ENCODE measurements around the gene ERGIC3.

ERGIC3 gene

DNA sequence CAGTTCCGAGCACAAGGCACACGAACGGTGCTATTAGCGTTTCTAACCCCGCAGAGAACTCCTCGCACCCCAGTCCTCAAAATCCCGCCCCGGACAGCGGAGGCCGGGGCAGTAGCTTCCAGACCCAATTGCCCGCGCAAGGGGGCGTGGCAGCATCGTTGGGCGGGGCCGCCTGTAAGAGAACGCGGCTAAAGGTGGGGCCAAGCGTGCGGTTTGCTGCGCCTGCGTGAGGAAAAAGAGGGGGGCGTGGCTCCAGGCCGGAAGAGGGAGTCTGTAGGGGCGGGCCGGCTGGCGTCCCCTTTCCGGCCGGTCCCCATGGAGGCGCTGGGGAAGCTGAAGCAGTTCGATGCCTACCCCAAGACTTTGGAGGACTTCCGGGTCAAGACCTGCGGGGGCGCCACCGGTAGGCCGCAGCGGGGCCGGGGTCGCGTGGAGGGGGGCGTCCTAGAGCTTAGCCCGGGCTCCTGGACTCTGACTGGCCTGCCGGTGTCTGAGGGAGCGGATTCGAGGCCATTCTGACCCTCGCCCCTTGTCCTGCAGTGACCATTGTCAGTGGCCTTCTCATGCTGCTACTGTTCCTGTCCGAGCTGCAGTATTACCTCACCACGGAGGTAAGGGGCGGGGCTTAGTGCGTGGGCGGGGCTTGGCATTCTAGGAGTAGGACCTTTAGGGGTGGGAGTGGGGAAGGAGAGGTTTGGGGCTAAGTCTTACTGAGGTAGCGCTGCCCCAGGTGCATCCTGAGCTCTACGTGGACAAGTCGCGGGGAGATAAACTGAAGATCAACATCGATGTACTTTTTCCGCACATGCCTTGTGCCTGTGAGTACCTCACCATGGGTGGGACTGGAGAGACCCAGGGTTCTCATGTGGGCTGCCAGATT, at the start of gene ERGIC3:
Gene ERGIC3 (plus strand): TSS at position 296 of the 880 bp plus-strand sequence. CDS start 20 bp downstream, at position 316.
- DNase-seq (peak; percentile 99), ATAC-seq (peak; percentile 97)
- Mint-ChIP-seq H3K4me3 (peak within 1 kb of the TSS; percentile 86), H3K36me3 (ENCODE audit: low read depth) (peaks cover 6% of the 10 kb centered on the region), H3K27ac (peak within 1 kb of the TSS; percentile 83), H3K9me3 (no peaks in the 10 kb centered on the region), H3K27me3 (no peaks in the 10 kb centered on the region), H3K4me1 (peaks cover 18% of the 10 kb centered on the region)

DNA sequence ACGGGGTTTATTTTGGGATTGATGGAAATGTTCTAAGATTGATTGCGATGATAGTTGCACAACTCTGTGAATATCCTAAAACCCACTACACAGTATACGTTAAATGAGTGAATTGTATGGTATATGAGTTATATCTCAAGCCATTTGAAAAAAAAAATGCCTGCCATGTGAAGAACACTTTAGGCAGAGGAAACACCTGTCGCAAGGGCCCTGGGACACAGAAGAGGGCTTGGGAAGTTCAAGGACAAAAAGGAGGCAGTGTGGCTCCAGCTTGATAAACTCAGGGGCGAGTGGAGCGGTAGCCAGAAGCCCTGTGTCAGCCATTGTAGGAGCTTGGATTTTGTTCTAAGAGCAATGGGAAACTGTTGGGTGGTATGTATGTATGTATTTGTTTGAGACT, 49.5 kb upstream of the ERGIC3 start:
- peaks cover 43% of the 10 kb centered on the region for H3K4me1 Mint-ChIP-seq
- no peak for DNase-seq
- H3K36me3 Mint-ChIP-seq (ENCODE audit: low read depth): peaks cover 58% of the 10 kb centered on the region
- ATAC-seq: no peak
- no peaks in the 10 kb centered on the region for H3K9me3 Mint-ChIP-seq
- H3K27me3 Mint-ChIP-seq: no peaks in the 10 kb centered on the region
- peak overlapping the region; percentile 70 for H3K27ac Mint-ChIP-seq
- peak overlapping the region; percentile 95 for H3K4me3 Mint-ChIP-seq

DNA sequence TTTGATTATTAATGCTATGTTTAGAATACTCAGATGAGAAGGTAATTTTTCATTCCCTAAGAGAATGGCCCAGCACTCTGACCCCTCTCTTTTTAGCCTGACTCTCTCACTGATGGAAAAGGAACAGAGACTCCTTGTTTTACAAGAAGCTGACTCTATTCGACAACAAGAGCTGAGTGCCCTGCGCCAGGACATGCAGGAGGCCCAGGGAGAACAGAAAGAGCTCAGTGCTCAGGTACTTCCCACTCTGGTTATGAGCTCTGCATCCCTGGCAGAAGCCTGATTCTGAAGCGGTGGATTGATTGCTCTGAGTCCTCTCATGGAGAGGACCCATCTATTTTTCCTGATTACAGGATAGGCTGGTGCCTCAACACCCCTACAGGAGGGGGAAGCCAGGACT, 45.4 kb upstream of the ERGIC3 start:
- Mint-ChIP-seq H3K27ac (no peak overlapping the region), H3K4me1 (peaks cover 22% of the 10 kb centered on the region), H3K27me3 (no peaks in the 10 kb centered on the region), H3K4me3 (no peak overlapping the region), H3K36me3 (ENCODE audit: low read depth) (peaks cover 56% of the 10 kb centered on the region), H3K9me3 (no peaks in the 10 kb centered on the region)
- no peak for ATAC-seq
- no peak for DNase-seq

DNA sequence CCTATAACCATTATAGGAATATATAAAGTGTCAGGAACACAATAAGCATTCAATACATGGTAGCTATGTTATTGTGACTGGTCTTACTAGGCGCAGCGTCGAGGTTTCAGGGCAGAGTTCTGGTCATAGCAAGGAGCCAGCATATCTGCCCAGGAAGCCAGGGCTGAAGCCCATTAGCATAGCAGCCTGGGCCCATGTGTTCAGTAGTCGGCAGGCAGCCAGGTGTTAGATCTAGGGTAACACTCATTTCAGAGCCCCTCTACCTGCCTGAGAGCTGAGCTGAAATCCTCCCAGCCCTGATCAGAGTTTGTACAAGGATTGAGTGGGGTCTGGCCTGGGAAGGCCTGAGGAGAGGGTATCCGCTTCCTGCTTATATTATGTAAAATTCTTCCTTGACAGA, 44.6 kb upstream of the ERGIC3 start:
- Mint-ChIP-seq H3K27me3 (no peaks in the 10 kb centered on the region), H3K4me1 (peaks cover 18% of the 10 kb centered on the region), H3K36me3 (ENCODE audit: low read depth) (peaks cover 50% of the 10 kb centered on the region), H3K4me3 (no peak overlapping the region), H3K9me3 (no peaks in the 10 kb centered on the region), H3K27ac (no peak overlapping the region)
- DNase-seq (no peak), ATAC-seq (no peak)

DNA sequence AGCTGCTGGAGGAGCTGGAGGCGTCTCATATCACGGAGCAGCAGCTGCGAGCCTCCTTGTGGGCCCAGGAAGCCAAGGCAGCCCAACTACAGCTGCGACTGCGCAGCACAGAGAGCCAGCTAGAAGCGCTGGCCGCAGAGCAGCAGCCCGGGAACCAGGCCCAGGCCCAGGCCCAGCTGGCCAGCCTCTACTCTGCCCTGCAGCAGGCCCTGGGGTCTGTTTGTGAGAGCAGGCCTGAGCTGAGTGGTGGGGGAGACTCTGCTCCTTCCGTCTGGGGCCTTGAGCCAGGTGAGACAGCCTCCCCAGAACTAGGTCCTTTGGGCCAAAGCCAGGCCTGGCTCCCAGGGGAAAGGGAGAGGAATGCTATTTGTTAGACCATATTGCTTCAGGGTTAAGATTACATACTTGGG, 44.1 kb upstream of the ERGIC3 start:
- no peak overlapping the region for H3K4me3 Mint-ChIP-seq
- no peaks in the 10 kb centered on the region for H3K27me3 Mint-ChIP-seq
- DNase-seq: no peak
- H3K9me3 Mint-ChIP-seq: no peaks in the 10 kb centered on the region
- H3K36me3 Mint-ChIP-seq (ENCODE audit: low read depth): peaks cover 54% of the 10 kb centered on the region
- peaks cover 17% of the 10 kb centered on the region for H3K4me1 Mint-ChIP-seq
- ATAC-seq: no peak
- H3K27ac Mint-ChIP-seq: no peak overlapping the region

DNA sequence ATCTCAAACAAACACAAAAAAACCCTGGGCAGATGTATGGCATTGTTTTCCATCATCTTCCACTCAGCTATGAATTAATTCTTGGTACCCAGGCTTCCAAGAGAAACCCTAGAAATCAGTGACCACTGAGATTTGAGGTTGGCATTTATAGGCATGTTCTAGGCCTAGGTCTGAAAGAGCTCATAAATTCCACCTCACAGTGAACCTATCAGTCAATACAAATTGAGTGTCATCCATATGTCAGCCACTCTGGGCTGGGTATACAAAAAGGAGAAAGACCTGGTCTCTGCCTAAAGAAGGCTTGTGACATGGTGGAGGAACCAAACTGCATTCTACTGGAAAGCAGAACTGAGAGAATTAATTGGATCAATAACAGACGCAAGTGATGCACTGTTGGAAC, 42.6 kb upstream of the ERGIC3 start:
- ATAC-seq (peak; percentile 72), DNase-seq (no peak)
- Mint-ChIP-seq H3K27ac (peak overlapping the region; percentile 8), H3K4me1 (peaks cover 14% of the 10 kb centered on the region), H3K27me3 (no peaks in the 10 kb centered on the region), H3K4me3 (no peak overlapping the region), H3K9me3 (no peaks in the 10 kb centered on the region), H3K36me3 (ENCODE audit: low read depth) (peaks cover 53% of the 10 kb centered on the region)

DNA sequence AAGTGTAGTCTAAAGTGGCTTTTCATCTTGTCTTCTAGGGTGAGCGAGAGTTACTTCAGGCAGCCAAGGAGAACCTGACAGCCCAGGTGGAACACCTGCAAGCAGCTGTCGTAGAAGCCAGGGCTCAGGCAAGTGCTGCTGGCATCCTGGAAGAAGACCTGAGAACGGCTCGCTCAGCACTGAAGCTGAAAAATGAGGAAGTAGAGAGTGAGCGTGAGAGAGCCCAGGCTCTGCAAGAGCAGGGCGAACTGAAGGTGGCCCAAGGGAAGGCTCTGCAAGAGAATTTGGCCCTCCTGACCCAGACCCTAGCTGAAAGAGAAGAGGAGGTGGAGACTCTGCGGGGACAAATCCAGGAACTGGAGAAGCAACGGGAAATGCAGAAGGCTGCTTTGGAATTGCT, 39.5 kb upstream of the ERGIC3 start:
- H3K4me3 Mint-ChIP-seq: no peak overlapping the region
- H3K27ac Mint-ChIP-seq: no peak overlapping the region
- ATAC-seq: no peak
- H3K27me3 Mint-ChIP-seq: no peaks in the 10 kb centered on the region
- no peak for DNase-seq
- H3K9me3 Mint-ChIP-seq: no peaks in the 10 kb centered on the region
- H3K36me3 Mint-ChIP-seq (ENCODE audit: low read depth): peaks cover 53% of the 10 kb centered on the region
- H3K4me1 Mint-ChIP-seq: peaks cover 41% of the 10 kb centered on the region

DNA sequence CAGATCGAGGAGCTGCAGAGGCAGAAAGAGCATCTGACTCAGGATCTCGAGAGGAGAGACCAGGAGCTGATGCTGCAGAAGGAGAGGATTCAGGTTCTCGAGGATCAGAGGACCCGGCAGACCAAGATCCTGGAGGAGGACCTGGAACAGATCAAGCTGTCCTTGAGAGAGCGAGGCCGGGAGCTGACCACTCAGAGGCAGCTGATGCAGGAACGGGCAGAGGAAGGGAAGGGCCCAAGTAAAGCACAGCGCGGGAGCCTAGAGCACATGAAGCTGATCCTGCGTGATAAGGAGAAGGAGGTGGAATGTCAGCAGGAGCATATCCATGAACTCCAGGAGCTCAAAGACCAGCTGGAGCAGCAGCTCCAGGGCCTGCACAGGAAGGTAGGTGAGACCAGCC, 38.6 kb upstream of the ERGIC3 start:
- peaks cover 42% of the 10 kb centered on the region for H3K4me1 Mint-ChIP-seq
- DNase-seq: no peak
- no peak overlapping the region for H3K27ac Mint-ChIP-seq
- no peaks in the 10 kb centered on the region for H3K9me3 Mint-ChIP-seq
- peaks cover 51% of the 10 kb centered on the region for H3K36me3 Mint-ChIP-seq (ENCODE audit: low read depth)
- no peak for ATAC-seq
- no peaks in the 10 kb centered on the region for H3K27me3 Mint-ChIP-seq
- H3K4me3 Mint-ChIP-seq: no peak overlapping the region

DNA sequence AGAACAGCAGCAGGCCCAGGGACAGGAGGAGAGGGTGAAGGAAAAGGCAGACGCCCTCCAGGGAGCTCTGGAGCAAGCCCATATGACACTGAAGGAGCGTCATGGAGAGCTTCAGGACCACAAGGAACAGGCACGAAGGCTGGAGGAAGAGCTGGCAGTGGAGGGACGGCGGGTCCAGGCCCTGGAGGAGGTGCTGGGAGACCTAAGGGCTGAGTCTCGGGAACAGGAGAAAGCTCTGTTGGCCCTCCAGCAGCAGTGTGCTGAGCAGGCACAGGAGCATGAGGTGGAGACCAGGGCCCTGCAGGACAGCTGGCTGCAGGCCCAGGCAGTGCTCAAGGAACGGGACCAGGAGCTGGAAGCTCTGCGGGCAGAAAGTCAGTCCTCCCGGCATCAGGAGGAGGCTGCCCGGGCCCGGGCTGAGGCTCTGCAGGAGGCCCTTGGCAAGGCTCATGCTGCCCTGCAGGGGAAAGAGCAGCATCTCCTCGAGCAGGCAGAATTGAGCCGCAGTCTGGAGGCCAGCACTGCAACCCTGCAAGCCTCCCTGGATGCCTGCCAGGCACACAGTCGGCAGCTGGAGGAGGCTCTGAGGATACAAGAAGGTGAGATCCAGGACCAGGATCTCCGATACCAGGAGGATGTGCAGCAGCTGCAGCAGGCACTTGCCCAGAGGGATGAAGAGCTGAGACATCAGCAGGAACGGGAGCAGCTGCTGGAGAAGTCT, 37.9 kb upstream of the ERGIC3 start:
- Mint-ChIP-seq H3K27me3 (no peaks in the 10 kb centered on the region), H3K27ac (no peak overlapping the region), H3K36me3 (ENCODE audit: low read depth) (peaks cover 47% of the 10 kb centered on the region), H3K4me3 (no peak overlapping the region), H3K4me1 (peaks cover 42% of the 10 kb centered on the region), H3K9me3 (no peaks in the 10 kb centered on the region)
- DNase-seq: no peak
- ATAC-seq: no peak

DNA sequence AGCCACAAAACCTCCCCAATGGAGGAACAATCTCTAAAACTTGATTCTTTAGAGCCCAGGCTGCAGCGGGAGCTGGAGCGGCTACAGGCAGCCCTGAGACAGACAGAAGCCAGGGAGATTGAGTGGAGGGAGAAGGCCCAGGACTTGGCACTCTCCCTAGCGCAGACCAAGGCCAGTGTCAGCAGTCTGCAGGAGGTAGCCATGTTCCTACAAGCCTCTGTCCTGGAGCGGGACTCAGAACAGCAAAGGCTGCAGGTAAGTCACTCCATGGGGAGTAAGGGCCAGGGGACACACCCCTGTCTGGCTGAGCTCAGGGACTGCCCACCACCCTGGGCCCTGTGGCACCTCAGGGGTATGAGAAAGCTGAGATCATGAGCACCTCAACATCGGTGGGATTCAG, 37.1 kb upstream of the ERGIC3 start:
- peaks cover 39% of the 10 kb centered on the region for H3K4me1 Mint-ChIP-seq
- H3K4me3 Mint-ChIP-seq: no peak overlapping the region
- no peaks in the 10 kb centered on the region for H3K27me3 Mint-ChIP-seq
- DNase-seq (no peak), ATAC-seq (no peak)
- H3K9me3 Mint-ChIP-seq: no peaks in the 10 kb centered on the region
- H3K27ac Mint-ChIP-seq: no peak overlapping the region
- peaks cover 48% of the 10 kb centered on the region for H3K36me3 Mint-ChIP-seq (ENCODE audit: low read depth)

DNA sequence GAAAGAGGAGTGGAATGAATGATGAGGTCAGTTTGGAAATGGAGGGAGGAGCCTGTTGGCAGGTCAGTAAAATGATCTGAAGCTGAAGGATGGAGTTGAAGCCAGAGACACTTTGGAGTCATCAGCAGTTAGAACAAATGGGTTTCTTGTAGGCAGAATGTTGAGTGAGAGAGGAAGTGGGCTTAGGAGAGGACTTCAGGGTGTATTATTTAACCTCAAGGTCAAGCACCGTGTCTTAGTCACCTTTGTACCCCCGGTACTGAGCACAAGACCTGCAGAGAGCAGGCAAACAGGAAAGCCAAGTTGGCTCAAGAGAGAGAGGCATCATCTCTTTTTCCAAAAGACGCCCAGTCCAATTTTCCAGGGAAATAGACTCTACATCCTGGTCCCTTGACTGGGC, 35.7 kb upstream of the ERGIC3 start:
- no peak for DNase-seq
- Mint-ChIP-seq H3K27ac (peak overlapping the region; percentile 69), H3K36me3 (ENCODE audit: low read depth) (peaks cover 45% of the 10 kb centered on the region), H3K4me1 (peaks cover 39% of the 10 kb centered on the region), H3K27me3 (no peaks in the 10 kb centered on the region), H3K4me3 (no peak overlapping the region), H3K9me3 (no peaks in the 10 kb centered on the region)
- no peak for ATAC-seq

DNA sequence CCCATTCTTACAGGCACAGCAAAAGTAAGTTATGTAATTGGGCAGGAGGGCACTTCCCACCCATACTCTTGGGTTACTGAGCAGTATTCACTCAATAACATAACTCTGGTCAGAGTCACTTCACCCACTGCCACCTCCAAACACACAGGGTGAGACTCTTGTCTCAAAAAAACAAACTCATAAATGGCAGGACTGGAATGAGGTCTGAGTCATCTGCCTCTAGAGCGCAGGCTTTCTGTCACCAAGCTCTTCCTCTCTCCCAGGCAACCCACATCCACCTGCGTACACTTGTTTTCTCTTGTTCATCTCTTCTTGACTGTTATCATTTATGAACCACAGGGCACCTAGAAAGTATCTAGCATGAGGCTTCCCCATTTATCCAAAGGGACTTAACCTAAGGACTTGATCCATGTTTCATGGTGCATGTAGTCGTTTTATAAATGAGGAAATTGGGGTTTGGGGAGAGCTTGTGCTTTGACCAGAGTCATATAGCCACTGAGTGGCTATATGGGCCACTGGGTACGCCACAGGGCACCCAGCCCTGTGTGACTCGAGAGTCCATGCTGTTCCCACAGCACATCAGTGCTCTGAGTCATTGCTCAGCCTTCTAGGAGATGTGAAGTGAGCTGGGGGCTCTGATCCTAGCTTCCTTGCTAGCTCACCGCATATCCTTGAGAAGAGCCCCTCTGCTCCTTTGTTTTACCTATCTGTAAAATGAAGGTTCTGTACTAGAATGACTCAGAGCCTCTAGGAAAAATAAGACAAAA, 34.8 kb upstream of the ERGIC3 start:
- Mint-ChIP-seq H3K27me3 (no peaks in the 10 kb centered on the region), H3K4me1 (peaks cover 37% of the 10 kb centered on the region), H3K4me3 (no peak overlapping the region), H3K36me3 (ENCODE audit: low read depth) (peaks cover 49% of the 10 kb centered on the region), H3K9me3 (no peaks in the 10 kb centered on the region), H3K27ac (peak overlapping the region; percentile 72)
- ATAC-seq (peak; percentile 60), DNase-seq (no peak)

DNA sequence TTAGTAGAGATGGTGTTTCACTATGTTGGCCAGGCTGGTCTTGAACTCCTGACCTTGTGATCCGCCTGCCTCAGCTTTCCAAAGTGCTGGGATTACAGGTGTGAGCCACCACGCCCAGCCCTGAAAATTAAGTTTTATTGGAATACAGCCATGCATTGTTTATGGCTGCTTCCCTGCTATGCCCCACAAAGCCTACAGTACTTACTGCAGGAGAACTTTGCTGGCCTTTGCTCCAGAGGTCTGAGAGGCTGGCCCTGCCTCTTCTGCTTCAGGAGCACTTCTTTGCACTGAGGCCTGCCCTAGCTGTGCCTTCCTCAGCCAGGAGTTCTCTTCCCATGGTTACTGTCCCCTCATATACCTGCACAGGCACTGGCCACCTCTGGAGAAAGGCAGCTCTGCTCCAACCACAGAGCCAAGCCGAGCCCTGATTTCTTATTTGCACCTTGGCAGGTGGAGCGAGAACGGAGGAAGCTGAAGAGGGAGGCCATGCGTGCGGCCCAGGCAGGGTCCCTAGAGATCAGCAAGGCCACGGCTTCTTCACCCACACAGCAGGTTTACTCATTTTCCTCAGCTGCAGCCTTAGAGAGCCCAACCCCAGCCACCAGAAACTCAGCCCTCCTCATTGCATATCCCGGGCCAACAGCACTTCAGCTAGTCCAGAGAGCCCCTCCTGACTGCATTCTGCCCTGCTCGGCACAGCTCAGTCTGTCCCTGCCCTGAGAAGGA, 33.2 kb upstream of the ERGIC3 start:
- H3K27ac Mint-ChIP-seq: no peak overlapping the region
- H3K9me3 Mint-ChIP-seq: no peaks in the 10 kb centered on the region
- ATAC-seq: no peak
- peaks cover 39% of the 10 kb centered on the region for H3K36me3 Mint-ChIP-seq (ENCODE audit: low read depth)
- H3K4me1 Mint-ChIP-seq: peaks cover 28% of the 10 kb centered on the region
- no peak overlapping the region for H3K4me3 Mint-ChIP-seq
- H3K27me3 Mint-ChIP-seq: no peaks in the 10 kb centered on the region
- DNase-seq: no peak

All from activated naive CD8-positive, alpha-beta T cell treated with anti-CD3 and anti-CD28 coated beads, Interleukin-2, amount 50 U/mL, for 24 hours (primary cell).